Stimulated activated naive CD8-positive, alpha-beta T cell treated with anti-CD3 and anti-CD28 coated beads, Interleukin-15, Interleukin-2, amounts not matched to agents 100 ng/mL and 50 ng/mL, for 24 hours (primary cell): Measurements from ENCODE around the gene YY1.
"Not testable (repeated sequence)": the region's sequence is repeated elsewhere in the genome, so short reads cannot be mapped to it uniquely, and the experiment has no call there.

Experiments
- H3K27ac Mint-ChIP-seq: one replicate; pipeline ENCODE4 v1.8.0; 2021; ENCODE audit warnings: mild to moderate bottlenecking, mixed read lengths
- H3K27me3 Mint-ChIP-seq: one replicate; pipeline ENCODE4 v1.8.0; 2021; ENCODE audit warnings: mixed read lengths
- H3K36me3 Mint-ChIP-seq: one replicate; pipeline ENCODE4 v1.8.0; 2021; ENCODE audit warnings: low read depth, mixed read lengths
- H3K4me1 Mint-ChIP-seq: one replicate; pipeline ENCODE4 v1.8.0; 2021; ENCODE audit warnings: low read depth, mixed read lengths
- H3K4me3 Mint-ChIP-seq: one replicate; pipeline ENCODE4 v1.8.0; 2021; ENCODE audit warnings: mild to moderate bottlenecking, mixed read lengths
- H3K9me3 Mint-ChIP-seq: one replicate; pipeline ENCODE4 v1.8.0; 2021; ENCODE audit warnings: mixed read lengths

The YY1 gene

GRCh38 chr14:100238419-100239210 is at the start of gene YY1:
Gene YY1 (plus strand): TSS chr14:100239144. CDS start chr14:100239245, 101 bp downstream.
- Mint-ChIP-seq H3K27me3 (no peaks in the 10 kb centered on the region), H3K27ac (peak within 1 kb of the TSS; percentile 99), H3K36me3 (peaks cover 48% of the 10 kb centered on the region), H3K4me1 (peaks cover 63% of the 10 kb centered on the region), H3K4me3 (peak within 1 kb of the TSS; percentile 97), H3K9me3 (no peaks in the 10 kb centered on the region)

- H3K9me3 Mint-ChIP-seq: no peaks in the 10 kb centered on the region
- H3K4me1 Mint-ChIP-seq: peaks cover 16% of the 10 kb centered on the region
- H3K36me3 Mint-ChIP-seq: no peaks in the 10 kb centered on the region
- no peak overlapping the region for H3K4me3 Mint-ChIP-seq
- H3K27ac Mint-ChIP-seq: no peak overlapping the region
- H3K27me3 Mint-ChIP-seq: no peaks in the 10 kb centered on the region
Measured at GRCh38 chr14:100190126-100190525, 48.8 kb upstream of the YY1 start.

GRCh38 chr14:100191584-100192249 is 47.2 kb upstream of the YY1 start:
- Mint-ChIP-seq H3K9me3 (no peaks in the 10 kb centered on the region), H3K27me3 (no peaks in the 10 kb centered on the region), H3K36me3 (no peaks in the 10 kb centered on the region), H3K27ac (peak overlapping the region; percentile 86), H3K4me1 (peaks cover 16% of the 10 kb centered on the region), H3K4me3 (peak overlapping the region; percentile 68)

- peak overlapping the region; percentile 86 for H3K27ac Mint-ChIP-seq
- no peaks in the 10 kb centered on the region for H3K36me3 Mint-ChIP-seq
- H3K9me3 Mint-ChIP-seq: no peaks in the 10 kb centered on the region
- H3K27me3 Mint-ChIP-seq: no peaks in the 10 kb centered on the region
- H3K4me3 Mint-ChIP-seq: peak overlapping the region; percentile 68
- peaks cover 16% of the 10 kb centered on the region for H3K4me1 Mint-ChIP-seq
Measured at GRCh38 chr14:100192250-100192671, 46.7 kb upstream of the YY1 start.

- Mint-ChIP-seq H3K27me3 (no peaks in the 10 kb centered on the region), H3K4me1 (peaks cover 16% of the 10 kb centered on the region), H3K9me3 (no peaks in the 10 kb centered on the region), H3K4me3 (peak overlapping the region; percentile 68), H3K36me3 (no peaks in the 10 kb centered on the region), H3K27ac (peak overlapping the region; percentile 91)
Measured at GRCh38 chr14:100192672-100193416, 46.1 kb upstream of the YY1 start.

GRCh38 chr14:100193417-100194357 is 45.3 kb upstream of the YY1 start:
- peak overlapping the region; percentile 68 for H3K4me3 Mint-ChIP-seq
- H3K27me3 Mint-ChIP-seq: no peaks in the 10 kb centered on the region

GRCh38 chr14:100199240-100199860 is 39.6 kb upstream of the YY1 start:
- H3K27ac Mint-ChIP-seq: no peak overlapping the region
- no peaks in the 10 kb centered on the region for H3K4me1 Mint-ChIP-seq
- H3K4me3 Mint-ChIP-seq: no peak overlapping the region
- no peaks in the 10 kb centered on the region for H3K27me3 Mint-ChIP-seq
- no peaks in the 10 kb centered on the region for H3K9me3 Mint-ChIP-seq
- no peaks in the 10 kb centered on the region for H3K36me3 Mint-ChIP-seq

More at GRCh38 chr14:100193417-100194357, 45.3 kb upstream of the YY1 start:
- Mint-ChIP-seq H3K9me3 (no peaks in the 10 kb centered on the region), H3K4me1 (peaks cover 16% of the 10 kb centered on the region), H3K36me3 (no peaks in the 10 kb centered on the region), H3K27ac (peak overlapping the region; percentile 91)

GRCh38 chr14:100200311-100200710 is 38.6 kb upstream of the YY1 start:
- no peaks in the 10 kb centered on the region for H3K27me3 Mint-ChIP-seq
- H3K36me3 Mint-ChIP-seq: no peaks in the 10 kb centered on the region
- no peak overlapping the region for H3K27ac Mint-ChIP-seq
- H3K4me1 Mint-ChIP-seq: no peaks in the 10 kb centered on the region
- no peaks in the 10 kb centered on the region for H3K9me3 Mint-ChIP-seq
- H3K4me3 Mint-ChIP-seq: no peak overlapping the region

GRCh38 chr14:100201701-100202100 is 37.2 kb upstream of the YY1 start:
- Mint-ChIP-seq H3K27me3 (no peaks in the 10 kb centered on the region), H3K9me3 (no peaks in the 10 kb centered on the region), H3K4me3 (no peak overlapping the region), H3K36me3 (no peaks in the 10 kb centered on the region), H3K27ac (no peak overlapping the region), H3K4me1 (no peaks in the 10 kb centered on the region)

- H3K27me3 Mint-ChIP-seq: no peaks in the 10 kb centered on the region
- H3K4me3 Mint-ChIP-seq: no peak overlapping the region
- H3K4me1 Mint-ChIP-seq: no peaks in the 10 kb centered on the region
- H3K9me3 Mint-ChIP-seq: no peaks in the 10 kb centered on the region
- H3K36me3 Mint-ChIP-seq: no peaks in the 10 kb centered on the region
- no peak overlapping the region for H3K27ac Mint-ChIP-seq
Measured at GRCh38 chr14:100202712-100203111, 36.2 kb upstream of the YY1 start.

GRCh38 chr14:100203146-100203545 is 35.8 kb upstream of the YY1 start:
- no peak overlapping the region for H3K27ac Mint-ChIP-seq
- H3K9me3 Mint-ChIP-seq: no peaks in the 10 kb centered on the region
- no peaks in the 10 kb centered on the region for H3K27me3 Mint-ChIP-seq
- no peak overlapping the region for H3K4me3 Mint-ChIP-seq
- no peaks in the 10 kb centered on the region for H3K36me3 Mint-ChIP-seq
- no peaks in the 10 kb centered on the region for H3K4me1 Mint-ChIP-seq

GRCh38 chr14:100203962-100204834 is 34.7 kb upstream of the YY1 start:
- Mint-ChIP-seq H3K4me1 (no peaks in the 10 kb centered on the region), H3K27me3 (no peaks in the 10 kb centered on the region), H3K27ac (no peak overlapping the region), H3K9me3 (no peaks in the 10 kb centered on the region), H3K36me3 (no peaks in the 10 kb centered on the region), H3K4me3 (no peak overlapping the region)

GRCh38 chr14:100204835-100205167 is 34.1 kb upstream of the YY1 start:
- H3K36me3 Mint-ChIP-seq, H3K27ac Mint-ChIP-seq, H3K27me3 Mint-ChIP-seq, H3K4me3 Mint-ChIP-seq, H3K9me3 Mint-ChIP-seq, H3K4me1 Mint-ChIP-seq: not testable (repeated sequence)
